ENCODE measurements around the gene SCAPER.
"Not testable (repeated sequence)": the region's sequence is repeated elsewhere in the genome, so short reads cannot be mapped to it uniquely, and the experiment has no call there.

SCAPER gene

GRCh38 chr15:76905855-76906254 is 715 bp upstream of the SCAPER start:
- in situ Hi-C loops (cut with MboI; ENCODE audit: low sequenced_read_pairs) = no loop called here

- in situ Hi-C loops (cut with MboI; ENCODE audit: low sequenced_read_pairs) = no loop called here
Observed at GRCh38 chr15:76904461-76905012, 603 bp downstream of the SCAPER start.

- in situ Hi-C loops (cut with MboI; ENCODE audit: low sequenced_read_pairs) = no loop called here
Observed at GRCh38 chr15:76903251-76903681, 1.9 kb downstream of the SCAPER start.

DNA sequence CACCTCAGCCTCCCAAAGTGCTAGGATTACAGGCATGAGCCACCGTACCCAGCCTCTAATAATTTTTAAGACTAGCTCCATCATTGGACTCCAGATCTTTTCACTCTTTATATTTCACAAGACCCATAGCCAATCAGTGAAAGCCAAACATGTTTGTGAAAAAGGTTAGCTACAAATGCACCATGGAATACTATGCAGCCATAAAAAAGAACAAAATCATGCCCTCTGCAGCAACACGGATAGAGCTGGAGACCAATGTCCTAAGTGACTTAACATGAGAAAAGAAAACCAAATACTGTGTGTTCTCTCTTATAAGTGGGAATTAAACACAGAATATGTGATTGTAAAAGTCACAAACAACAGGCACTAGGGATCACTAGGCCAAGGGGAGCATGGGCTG is 3.2 kb downstream of the SCAPER start:
- in situ Hi-C loops (cut with MboI; ENCODE audit: low sequenced_read_pairs) = no loop called here

DNA sequence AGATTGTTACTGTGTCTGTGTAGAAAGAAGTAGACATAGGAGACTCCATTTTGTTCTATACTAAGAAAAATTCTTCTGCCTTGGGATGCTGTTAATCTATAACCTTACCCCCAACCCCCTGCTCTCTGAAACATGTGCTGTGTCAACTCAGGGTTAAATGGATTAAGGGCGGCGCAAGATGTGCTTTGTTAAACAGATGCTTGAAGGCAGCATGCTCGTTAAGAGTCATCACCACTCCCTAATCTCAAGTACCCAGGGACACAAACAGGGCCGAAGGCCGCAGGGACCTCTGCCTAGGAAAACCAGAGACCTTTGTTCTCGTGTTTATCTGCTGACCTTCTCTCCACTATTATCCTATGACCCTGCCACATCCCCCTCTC is 5.2 kb downstream of the SCAPER start:
- in situ Hi-C loops (cut with MboI; ENCODE audit: low sequenced_read_pairs) = not testable (repeated sequence)

GRCh38 chr15:76899176-76899930 is 5.8 kb downstream of the SCAPER start:
- in situ Hi-C loops (cut with MboI; ENCODE audit: low sequenced_read_pairs) = not testable (repeated sequence)

DNA sequence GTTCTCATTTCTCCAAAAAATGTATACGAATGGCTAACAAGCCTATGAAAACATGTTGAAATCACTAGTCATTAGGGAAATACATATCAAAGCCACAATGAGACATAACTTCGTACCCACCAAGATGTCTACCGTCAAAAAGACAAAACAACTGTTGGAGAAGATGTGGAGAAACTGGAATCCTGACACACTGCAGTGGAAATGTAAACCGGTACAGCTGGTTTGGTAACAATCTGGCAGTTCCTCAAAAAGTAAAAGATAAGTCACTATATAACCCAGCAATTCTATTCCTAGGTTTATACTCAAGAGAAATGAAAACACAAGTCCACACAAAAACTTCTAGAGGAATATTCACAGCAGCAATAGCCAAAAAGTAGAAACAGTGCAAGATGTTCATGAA is 7.0 kb downstream of the SCAPER start:
- in situ Hi-C loops (cut with MboI; ENCODE audit: low sequenced_read_pairs) = no loop called here

DNA sequence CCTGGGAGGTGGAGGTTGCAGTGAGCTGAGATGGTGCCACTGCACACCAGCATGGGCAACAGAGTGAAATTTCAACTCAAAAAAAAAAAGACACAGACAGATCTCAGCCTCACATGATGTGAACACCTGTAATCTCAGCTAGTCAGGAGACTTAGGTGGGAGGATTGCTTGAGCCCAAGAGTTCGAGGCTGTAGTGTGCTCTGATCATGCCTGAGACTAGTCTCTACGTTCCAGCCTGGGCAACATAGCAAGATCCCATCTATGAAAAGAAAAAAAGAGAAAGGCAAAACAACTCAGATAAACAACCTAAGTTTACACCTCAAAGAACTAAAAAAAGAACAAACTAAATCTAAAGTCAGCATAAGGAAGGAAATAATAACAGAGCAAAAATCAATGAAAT is 11.0 kb downstream of the SCAPER start:
- in situ Hi-C loops (cut with MboI; ENCODE audit: low sequenced_read_pairs) = no loop called here

DNA sequence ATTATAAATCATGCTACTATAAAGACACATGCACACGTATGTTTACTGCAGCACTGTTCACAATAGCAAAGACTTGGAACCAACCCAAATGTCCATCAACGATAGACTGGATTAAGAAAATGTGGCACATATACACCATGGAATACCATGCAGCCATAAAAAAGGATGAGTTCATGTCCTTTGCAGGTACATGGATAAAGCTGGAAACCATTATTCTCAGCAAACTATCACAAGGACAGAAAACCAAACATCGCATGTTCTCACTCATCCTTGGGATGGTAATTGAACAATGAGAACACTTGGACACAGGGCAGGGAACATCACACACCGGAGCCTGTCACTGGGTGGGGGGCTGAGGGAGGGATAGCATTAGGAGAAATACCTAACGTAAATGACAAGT is 12.3 kb downstream of the SCAPER start:
- in situ Hi-C loops (cut with MboI; ENCODE audit: low sequenced_read_pairs) = not testable (repeated sequence)

DNA sequence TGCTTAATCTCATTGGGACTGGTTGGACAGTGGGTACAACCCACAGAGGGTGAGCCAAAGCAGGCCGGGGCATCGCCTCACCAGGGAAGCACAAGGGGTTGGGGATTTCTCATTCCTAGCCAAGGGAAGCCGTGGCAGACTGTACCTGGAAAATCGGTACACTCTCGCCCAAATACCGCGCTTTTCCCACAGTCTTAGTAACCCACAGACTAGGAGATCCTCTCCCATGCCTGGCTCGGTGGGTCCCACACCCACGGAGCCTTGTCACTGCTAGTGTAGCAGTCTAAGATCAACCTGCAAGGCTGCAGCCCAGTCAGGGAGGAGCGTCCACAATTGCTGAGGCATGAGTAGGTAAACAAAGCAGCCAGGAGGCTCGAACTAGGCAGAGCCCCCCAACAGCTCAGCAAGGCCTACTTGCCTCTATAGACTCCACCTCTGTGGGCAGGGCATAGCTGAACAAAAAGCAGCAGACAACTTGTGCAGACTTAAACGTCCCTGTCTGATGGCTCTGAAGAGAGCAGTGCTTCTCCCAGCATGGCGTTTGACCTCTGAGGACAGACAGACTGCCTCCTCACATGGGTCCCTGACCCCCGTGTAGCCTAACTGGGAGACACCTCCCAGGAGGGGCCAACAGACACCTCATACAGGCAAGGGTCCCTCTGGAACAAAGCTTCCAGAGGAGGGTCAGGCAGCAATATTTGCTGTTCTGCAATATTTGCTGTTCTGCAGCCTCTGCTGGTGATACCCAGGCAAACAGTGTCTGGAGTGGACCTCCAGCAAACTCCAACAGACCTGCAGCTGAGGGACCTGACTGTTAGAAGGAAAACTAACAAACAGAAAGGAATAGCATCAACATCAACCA is 17.6 kb downstream of the SCAPER start:
- in situ Hi-C loops (cut with MboI; ENCODE audit: low sequenced_read_pairs) = not testable (repeated sequence)

- in situ Hi-C loops (cut with MboI; ENCODE audit: low sequenced_read_pairs) = no loop called here
Observed at GRCh38 chr15:76885212-76885611, 19.9 kb downstream of the SCAPER start.

GRCh38 chr15:76875911-76876310 is 29.2 kb downstream of the SCAPER start:
- in situ Hi-C loops (cut with MboI; ENCODE audit: low sequenced_read_pairs) = no loop called here

- in situ Hi-C loops (cut with MboI; ENCODE audit: low sequenced_read_pairs) = not testable (repeated sequence)
Observed at GRCh38 chr15:76873066-76873465, 32.1 kb downstream of the SCAPER start.

DNA sequence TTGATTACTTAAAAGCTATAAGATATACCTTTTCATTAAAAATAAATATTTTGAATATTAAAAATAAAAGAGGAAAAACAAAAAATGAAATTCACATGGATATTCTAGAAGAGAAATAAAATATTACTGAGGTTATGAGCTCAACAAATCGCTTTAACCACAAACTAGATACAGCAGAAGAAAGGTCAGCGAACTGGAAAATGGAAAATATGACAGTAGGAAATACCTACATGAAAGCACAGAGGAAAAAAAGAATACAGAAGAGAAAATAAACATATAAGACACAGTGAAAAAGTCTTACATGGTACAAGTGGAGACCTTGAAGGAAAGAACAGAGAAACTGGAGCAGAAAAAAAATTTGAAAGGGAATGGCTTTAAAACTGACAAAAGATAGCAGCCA is 33.2 kb downstream of the SCAPER start:
- in situ Hi-C loops (cut with MboI; ENCODE audit: low sequenced_read_pairs) = no loop called here

DNA sequence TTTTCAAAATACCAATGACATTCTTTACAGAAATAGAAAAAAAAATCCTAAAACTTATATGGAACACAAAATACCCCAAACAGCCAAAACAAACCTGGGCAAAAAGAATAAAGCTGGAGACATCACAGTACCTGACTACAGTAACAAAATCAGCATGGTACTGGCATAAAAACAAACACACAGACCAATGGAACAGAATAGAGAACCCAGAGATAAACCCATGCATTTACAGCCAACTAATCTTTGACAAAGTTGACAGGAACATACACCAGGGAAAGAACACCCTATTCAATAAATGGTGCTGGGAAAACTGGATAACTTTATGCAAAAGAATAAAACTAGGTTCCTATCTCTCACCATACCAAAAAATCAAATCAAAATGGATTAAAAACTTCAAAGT is 36.4 kb downstream of the SCAPER start:
- in situ Hi-C loops (cut with MboI; ENCODE audit: low sequenced_read_pairs) = no loop called here

GRCh38 chr15:76866716-76867321 is 38.3 kb downstream of the SCAPER start:
- in situ Hi-C loops (cut with MboI; ENCODE audit: low sequenced_read_pairs) = no loop called here

GRCh38 chr15:76866008-76866407 is 39.1 kb downstream of the SCAPER start:
- in situ Hi-C loops (cut with MboI; ENCODE audit: low sequenced_read_pairs) = no loop called here

GRCh38 chr15:76865548-76865991 is 39.6 kb downstream of the SCAPER start:
- in situ Hi-C loops (cut with MboI; ENCODE audit: low sequenced_read_pairs) = no loop called here

DNA sequence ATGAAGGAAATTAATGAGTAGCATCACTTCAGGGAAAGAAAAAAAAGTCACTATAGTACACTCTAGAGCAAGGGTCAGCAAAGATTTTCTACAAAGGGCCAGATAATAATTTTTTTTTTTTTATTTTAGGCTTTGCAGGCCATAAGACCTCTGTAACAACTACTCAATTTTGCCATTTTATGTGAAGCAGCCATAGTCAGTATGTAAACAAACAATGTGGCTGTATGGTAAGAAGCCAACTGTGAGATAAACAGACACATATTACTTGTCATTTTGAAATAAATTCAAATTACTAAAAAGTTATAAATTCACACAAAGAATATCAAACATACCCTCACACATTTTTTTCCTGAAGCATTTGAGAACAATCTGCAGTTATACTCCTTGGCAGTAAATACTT is 40.6 kb downstream of the SCAPER start:
- in situ Hi-C loops (cut with MboI; ENCODE audit: low sequenced_read_pairs) = no loop called here

- in situ Hi-C loops (cut with MboI; ENCODE audit: low sequenced_read_pairs) = no loop called here
Observed at GRCh38 chr15:76863693-76864092, 41.4 kb downstream of the SCAPER start.

DNA sequence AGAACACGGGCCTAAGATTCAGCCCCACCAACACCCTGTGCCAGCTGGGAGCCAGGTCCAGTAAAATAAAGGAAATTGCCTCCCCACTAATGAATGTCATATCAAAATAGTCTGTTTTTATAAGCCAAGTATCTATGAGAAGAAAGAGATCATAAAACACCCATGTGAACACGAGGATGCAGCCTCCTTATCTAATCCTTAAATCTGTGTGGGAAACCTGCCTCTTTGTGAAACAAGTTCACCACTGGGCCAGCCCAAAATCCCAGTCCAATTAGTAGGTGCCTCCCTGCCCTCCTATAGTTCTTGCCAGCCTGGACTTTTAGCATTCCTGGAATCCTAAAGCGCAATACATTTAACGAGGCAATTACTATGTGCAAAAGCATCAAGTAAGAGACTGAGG is 42.0 kb downstream of the SCAPER start:
- in situ Hi-C loops (cut with MboI; ENCODE audit: low sequenced_read_pairs) = no loop called here

Measured in HL-60/S4 (cell line).